Prostate gland (tissue), 2 donors: Measurements from ENCODE around the gene THEMIS2. TPM values are rescaled to one million over a fixed set of nuclear protein-coding genes. Genes with fewer than 3 reads are reported as not detected.

ENCODE experiments used
- DNase-seq: peaks from one replicate; pipeline ENCODE4 v3.0.0-alpha.2; 2019; ENCODE audit warnings: low spot score
- H3K27ac ChIP-seq, 2 donors: fragments of 200-600 bp; sonication (generic); 2 replicates each; pipeline ENCODE4 v1.5.1; 2017 to 2019
- H3K27me3 ChIP-seq: fragments of 200-600 bp; sonication (generic); replicated peaks from 2 replicates; pipeline ENCODE4 v1.5.1; 2019; ENCODE audit not compliant: insufficient read depth
- H3K36me3 ChIP-seq, 2 donors: fragments of 200-600 bp; sonication (generic); 1 replicate in 1 of 2; 2 replicates in 1 of 2; pipeline versions ENCODE4 v1.5.1 to v1.8.1; 2017 to 2019
- H3K4me1 ChIP-seq: fragments of 200-600 bp; sonication (generic); replicated peaks from 2 replicates; pipeline ENCODE4 v1.5.1; 2019
- H3K4me3 ChIP-seq, 2 donors: fragments of 200-600 bp; sonication (generic); 2 replicates each; pipeline ENCODE4 v1.5.1; 2017 to 2019
- H3K9me3 ChIP-seq: fragments of 200-600 bp; sonication (generic); 2 replicates; pipeline ENCODE4 v1.5.1; 2017
- CTCF ChIP-seq, 4 experiments: fragments of 200-600 bp in 2 of 4; fragments of 450-650 bp in 2 of 4; sonication (generic) in 2 of 4; IDR thresholded peaks; 1 replicate in 3 of 4; 2 replicates in 1 of 4; pipeline ENCODE4 v1.5.1; 2016 to 2019; ENCODE audit warnings: antibody characterized with exemption in 4 of 4, mild to moderate bottlenecking in 2 of 4, moderate library complexity in 2 of 4
- POLR2A ChIP-seq: fragments of 450-650 bp; IDR thresholded peaks from one replicate; pipeline ENCODE4 v1.6.1; 2016; ENCODE audit warnings: antibody characterized with exemption, mild to moderate bottlenecking
- POLR2AphosphoS5 ChIP-seq: sonication (generic); formaldehyde crosslinking; IDR thresholded peaks from one replicate; pipeline ENCODE4 v1.6.1; 2017; ENCODE audit warnings: antibody characterized with exemption
- WGBS: methylation state at CpG from one replicate; pipeline ENCODE4 v1.1.5; 2018; 5-methylcytosine and 5-hydroxymethylcytosine counted together
- intact Hi-C: fragments of 100-400 bp; cut with DNase I; formaldehyde crosslinking; loops from one replicate; pipeline ENCODE4 v1.14.2; 2022
- total RNA-seq, 2 donors: library from RNA; depleted of rRNA; stranded (reverse); fragments of >200 nt; gene quantifications; one replicate each; pipeline ENCODE4 v1.1.0, GENCODE V29; 2016

THEMIS2 gene
- total RNA-seq, 2 donors from 2014 or later = 3.6 to 140 TPM

GRCh38 chr1:27864264-27864895, 8.0 kb upstream of the THEMIS2 start:
- no peak for TF ChIP-seq CTCF (IDR thresholded peaks at IDR 0.05)
- no peak for TF ChIP-seq POLR2A
- TF ChIP-seq POLR2AphosphoS5 = no peak
- Histone ChIP-seq H3K9me3 (no peaks in the 10 kb centered on the region), H3K4me3 (no peak overlapping the region), H3K27ac (no peak overlapping the region), H3K4me1 (no peaks in the 10 kb centered on the region), H3K36me3 (no peaks in the 10 kb centered on the region), H3K27me3 (no peaks in the 10 kb centered on the region)
- no peak for DNase-seq
- intact Hi-C loops = loop anchor here (10.0 kb wide), 1 partner anchor 360 kb away; no protein-coding TSS in a partner anchor
- 70% methylated on average over 8 of the region's 8 CpGs for WGBS

- DNase-seq = no peak
- H3K36me3 ChIP-seq = no peaks in the 10 kb centered on the region
- no peaks in the 10 kb centered on the region for H3K4me1 ChIP-seq
- no peak overlapping the region for H3K4me3 ChIP-seq
- no peak overlapping the region for H3K27ac ChIP-seq
- no peaks in the 10 kb centered on the region for H3K27me3 ChIP-seq
- no peaks in the 10 kb centered on the region for H3K9me3 ChIP-seq
- TF ChIP-seq CTCF (IDR thresholded peaks at IDR 0.05) = no peak
- intact Hi-C loops = loop anchor here (10.0 kb wide), 1 partner anchor 359 kb away; no protein-coding TSS in a partner anchor
- WGBS = 96% methylated on average over 10 of the region's 10 CpGs
Measured at GRCh38 chr1:27865821-27866220, 6.5 kb upstream of the THEMIS2 start.

- Histone ChIP-seq H3K4me1 (no peaks in the 10 kb centered on the region), H3K27ac (no peak overlapping the region), H3K9me3 (no peaks in the 10 kb centered on the region), H3K27me3 (no peaks in the 10 kb centered on the region), H3K4me3 (no peak overlapping the region), H3K36me3 (no peaks in the 10 kb centered on the region)
- no peak for DNase-seq
- intact Hi-C loops = loop anchor here (10.0 kb wide), 1 partner anchor 356 kb away; no protein-coding TSS in a partner anchor
- TF ChIP-seq POLR2A (no peak), POLR2AphosphoS5 (no peak), CTCF (IDR thresholded peaks at IDR 0.05) (no peak)
- 57% methylated on average over 11 of the region's 11 CpGs for WGBS
Measured at GRCh38 chr1:27868556-27868931, 3.8 kb upstream of the THEMIS2 start.

- no peaks in the 10 kb centered on the region for H3K27me3 ChIP-seq
- no peak for DNase-seq
- no peak overlapping the region for H3K27ac ChIP-seq
- H3K36me3 ChIP-seq = no peaks in the 10 kb centered on the region
- intact Hi-C loops = loop anchor here (10.0 kb wide), 1 partner anchor 356 kb away; no protein-coding TSS in a partner anchor
- 66% methylated on average over 16 of the region's 16 CpGs for WGBS
- TF ChIP-seq POLR2A = no peak
- no peak for TF ChIP-seq CTCF (IDR thresholded peaks at IDR 0.05)
- no peak for TF ChIP-seq POLR2AphosphoS5
- no peaks in the 10 kb centered on the region for H3K4me1 ChIP-seq
- H3K4me3 ChIP-seq = no peak overlapping the region
- H3K9me3 ChIP-seq = no peaks in the 10 kb centered on the region
Measured at GRCh38 chr1:27868932-27869718, 3.2 kb upstream of the THEMIS2 start.
